ENCODE measurements around the gene HAT1.

DNA sequence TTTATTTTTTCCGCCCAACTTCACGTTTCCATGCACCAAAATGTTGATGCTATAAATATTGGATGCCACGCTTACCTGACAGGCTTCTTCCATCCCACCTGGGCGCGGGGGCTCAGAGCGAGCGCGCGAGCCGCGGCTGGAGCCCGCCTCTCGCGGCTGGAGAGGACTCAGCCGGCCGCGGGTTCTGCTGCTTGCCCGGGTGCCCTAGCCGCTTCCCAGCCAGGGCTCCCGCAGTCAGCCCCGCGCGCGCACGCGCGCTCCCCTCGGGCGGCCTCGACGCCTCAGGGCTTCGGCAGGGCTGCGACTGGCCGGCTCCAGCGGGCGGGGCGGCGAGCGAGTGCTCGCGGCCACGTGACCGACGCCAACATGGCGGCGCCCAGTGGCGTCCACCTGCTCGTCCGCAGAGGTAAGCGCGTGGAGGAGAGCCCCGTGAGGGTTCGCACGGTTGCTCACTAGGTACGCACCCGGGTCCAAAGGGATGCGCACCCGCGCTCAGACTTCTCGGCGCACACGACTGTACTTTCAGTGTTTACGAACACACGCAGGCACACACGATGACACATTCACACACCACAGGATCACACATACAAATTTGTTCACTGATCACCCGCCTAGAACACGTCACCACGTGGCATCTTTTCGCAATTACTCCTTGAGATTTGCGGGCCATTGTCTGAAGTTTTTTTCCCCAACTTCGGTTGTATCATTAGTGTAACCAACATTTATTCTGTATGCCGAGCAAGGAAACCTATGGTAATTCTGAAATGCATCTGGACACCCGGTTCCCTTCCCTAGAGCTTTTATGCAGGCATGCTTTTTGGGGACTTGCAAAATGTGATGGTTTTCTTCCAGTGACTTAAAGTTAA, 77.6 kb downstream of the HAT1 start, which contains the start of gene METAP1D:
- TF ChIP-seq, protein P1, sequence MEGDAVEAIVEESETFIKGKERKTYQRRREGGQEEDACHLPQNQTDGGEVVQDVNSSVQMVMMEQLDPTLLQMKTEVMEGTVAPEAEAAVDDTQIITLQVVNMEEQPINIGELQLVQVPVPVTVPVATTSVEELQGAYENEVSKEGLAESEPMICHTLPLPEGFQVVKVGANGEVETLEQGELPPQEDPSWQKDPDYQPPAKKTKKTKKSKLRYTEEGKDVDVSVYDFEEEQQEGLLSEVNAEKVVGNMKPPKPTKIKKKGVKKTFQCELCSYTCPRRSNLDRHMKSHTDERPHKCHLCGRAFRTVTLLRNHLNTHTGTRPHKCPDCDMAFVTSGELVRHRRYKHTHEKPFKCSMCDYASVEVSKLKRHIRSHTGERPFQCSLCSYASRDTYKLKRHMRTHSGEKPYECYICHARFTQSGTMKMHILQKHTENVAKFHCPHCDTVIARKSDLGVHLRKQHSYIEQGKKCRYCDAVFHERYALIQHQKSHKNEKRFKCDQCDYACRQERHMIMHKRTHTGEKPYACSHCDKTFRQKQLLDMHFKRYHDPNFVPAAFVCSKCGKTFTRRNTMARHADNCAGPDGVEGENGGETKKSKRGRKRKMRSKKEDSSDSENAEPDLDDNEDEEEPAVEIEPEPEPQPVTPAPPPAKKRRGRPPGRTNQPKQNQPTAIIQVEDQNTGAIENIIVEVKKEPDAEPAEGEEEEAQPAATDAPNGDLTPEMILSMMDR (IDR thresholded peaks at IDR 0.05; ENCODE audit: borderline replicate concordance, extremely low read depth, low read length, poor library complexity, severe bottlenecking) = no peak
- TF ChIP-seq EZH2 (IDR thresholded peaks at IDR 0.05; ENCODE audit: borderline replicate concordance, low read depth, low read length, severe bottlenecking) = no peak
